IMR-90 (cell line): ENCODE results near the gene SEZ6L2. TPM values are rescaled to one million over a fixed set of nuclear protein-coding genes. Genes with fewer than 3 reads are reported as not detected.

Experiments
- ATAC-seq: fragments of 200-7000 bp; cut with Tn5 transposase; 2 replicates; pipeline ENCODE4 v1.9.1; 2020; ENCODE audit warnings: low read depth, mild to moderate bottlenecking, moderate library complexity
- BruUV-seq: library from RNA; stranded (reverse); fragments of 400-500 nt; replicated peaks from 2 replicates; lab custom pipeline; 2021; lab: Mats Ljungman, UMichigan
- CTCF ChIA-PET: fragments of 300-600 bp; formaldehyde crosslinking; extraction: SDS; loops from one replicate; lab custom pipeline; 2021; ENCODE audit warnings: antibody characterized with exemption; lab: Yijun Ruan, JAX
- POLR2A ChIA-PET: fragments of 300-600 bp; sonication (Branson Sonifier 250); formaldehyde crosslinking; loops from one replicate; lab custom pipeline; 2022; ENCODE audit warnings: antibody characterized with exemption; ENCODE audit not compliant: unreplicated experiment; lab: Charles Lee
- DNase-seq: peaks from one replicate; pipeline ENCODE4 v3.0.0; 2013
- H2AFZ ChIP-seq: replicated peaks from 2 replicates; pipeline ENCODE3; 2013; ENCODE audit warnings: low read length, mild to moderate bottlenecking; ENCODE audit not compliant: poor library complexity
- H2AK5ac ChIP-seq: 2 replicates; pipeline ENCODE4 v1.6.1; 2013; ENCODE audit warnings: low read depth, low read length, inconsistent platforms
- H2AK9ac ChIP-seq: replicated peaks from 2 replicates; pipeline ENCODE3; 2013; ENCODE audit warnings: mild to moderate bottlenecking, low read depth, low read length, moderate library complexity; ENCODE audit not compliant: poor library complexity
- H2BK120ac ChIP-seq: 2 replicates; pipeline ENCODE4 v1.6.1; 2013; ENCODE audit warnings: low read depth, low read length, inconsistent platforms
- H2BK15ac ChIP-seq: 3 replicates; pipeline ENCODE4 v1.6.1; 2013; ENCODE audit warnings: low read depth, low read length, inconsistent platforms
- H2BK20ac ChIP-seq: 2 replicates; pipeline ENCODE4 v1.6.1; 2013; ENCODE audit warnings: low read depth, mild to moderate bottlenecking, inconsistent platforms, low read length, moderate library complexity
- H2BK5ac ChIP-seq: 2 replicates; pipeline ENCODE4 v1.6.1; 2013; ENCODE audit warnings: mild to moderate bottlenecking, low read depth, low read length, inconsistent platforms; ENCODE audit not compliant: poor library complexity, severe bottlenecking
- H3K14ac ChIP-seq: replicated peaks from 2 replicates; pipeline ENCODE4 v1.6.1; 2013; ENCODE audit warnings: low read depth, low read length, inconsistent platforms
- H3K18ac ChIP-seq: 2 replicates; pipeline ENCODE4 v1.6.1; 2013; ENCODE audit warnings: low read depth, low read length, control low read depth
- H3K23ac ChIP-seq: 2 replicates; pipeline ENCODE4 v1.6.1; 2013; ENCODE audit warnings: low read depth, low read length, inconsistent platforms
- H3K27ac ChIP-seq: 2 replicates; pipeline ENCODE4 v1.5.1; 2013; ENCODE audit warnings: mild to moderate bottlenecking, control low read depth, low read length; ENCODE audit not compliant: insufficient read depth
- H3K27me3 ChIP-seq: 2 replicates; pipeline ENCODE4 v1.6.1; 2013; ENCODE audit warnings: low read length; ENCODE audit not compliant: control insufficient read depth, insufficient read depth
- H3K36me3 ChIP-seq: 2 replicates; pipeline ENCODE4 v1.6.1; 2013; ENCODE audit warnings: low read length, mixed read lengths; ENCODE audit not compliant: control insufficient read depth, insufficient read depth
- H3K4ac ChIP-seq: 2 replicates; pipeline ENCODE4 v1.6.1; 2013; ENCODE audit warnings: low read depth, low read length, inconsistent platforms
- H3K4me1 ChIP-seq: 2 replicates; pipeline ENCODE4 v1.6.1; 2013; ENCODE audit warnings: low read length, mixed read lengths; ENCODE audit not compliant: control insufficient read depth, insufficient read depth
- H3K4me2 ChIP-seq: 2 replicates; pipeline ENCODE4 v1.6.1; 2013; ENCODE audit warnings: low read depth, mild to moderate bottlenecking, control low read depth, low read length, moderate library complexity
- H3K4me3 ChIP-seq: 2 replicates; pipeline ENCODE4 v1.5.1; 2013; ENCODE audit warnings: low read depth, mild to moderate bottlenecking, control low read depth, low read length, moderate library complexity; ENCODE audit not compliant: insufficient read depth
- H3K56ac ChIP-seq: 2 replicates; pipeline ENCODE4 v1.6.1; 2013; ENCODE audit warnings: low read length, inconsistent platforms; ENCODE audit not compliant: insufficient read depth; ENCODE audit errors: extremely low read depth
- H3K79me1 ChIP-seq, 2 experiments: 2 replicates each; pipeline ENCODE4 v1.6.1; 2013; ENCODE audit warnings: low read length in 2 of 2, inconsistent platforms in 1 of 2, low read depth in 1 of 2
- H3K9ac ChIP-seq: 2 replicates; pipeline ENCODE4 v1.6.1; 2013; ENCODE audit warnings: low read depth, low read length, control low read depth
- H3K9me1 ChIP-seq: 2 replicates; pipeline ENCODE4 v1.6.1; 2013; ENCODE audit warnings: low read length, inconsistent platforms; ENCODE audit not compliant: insufficient read depth
- H3K9me3 ChIP-seq: 2 replicates; pipeline ENCODE4 v1.6.1; 2013; ENCODE audit warnings: low read length; ENCODE audit not compliant: control insufficient read depth, insufficient read depth
- H4K20me1 ChIP-seq: 2 replicates; pipeline ENCODE4 v1.6.1; 2013; ENCODE audit warnings: low read length, inconsistent platforms; ENCODE audit not compliant: insufficient read depth
- H4K5ac ChIP-seq: 2 replicates; pipeline ENCODE4 v1.6.1; 2013; ENCODE audit warnings: mild to moderate bottlenecking, low read depth, low read length, control low read depth
- H4K8ac ChIP-seq, 2 experiments: 2 replicates each; pipeline ENCODE4 v1.6.1; 2013; ENCODE audit warnings: low read depth in 2 of 2, low read length in 2 of 2, control low read depth in 1 of 2, inconsistent platforms in 1 of 2
- H4K91ac ChIP-seq: 2 replicates; pipeline ENCODE4 v1.6.1; 2013; ENCODE audit warnings: low read depth, low read length, inconsistent platforms; ENCODE audit not compliant: insufficient read depth
- BHLHE40 ChIP-seq: fragments of 150-350 bp; IDR thresholded peaks from 2 replicates; pipeline ENCODE4 v1.6.1; 2016; ENCODE audit warnings: mild to moderate bottlenecking, low read depth, low read length
- CEBPB ChIP-seq: IDR thresholded peaks from 2 replicates; pipeline ENCODE4 v1.6.1; 2012; ENCODE audit warnings: low read depth, low read length, improper control_type of control experiment
- CHD1 ChIP-seq: IDR thresholded peaks from 2 replicates; pipeline ENCODE4 v1.6.1; 2012; ENCODE audit warnings: low read depth, low read length, improper control_type of control experiment
- ELK1 ChIP-seq: fragments of 150-350 bp; IDR thresholded peaks from 2 replicates; pipeline ENCODE4 v1.6.1; 2016; ENCODE audit warnings: low read depth, mild to moderate bottlenecking, low read length, moderate library complexity, borderline replicate concordance
- FOS ChIP-seq: fragments of 150-350 bp; IDR thresholded peaks from 2 replicates; pipeline ENCODE4 v1.6.1; 2016; ENCODE audit warnings: low read depth, low read length
- MAFK ChIP-seq: IDR thresholded peaks from 2 replicates; pipeline ENCODE4 v1.6.1; 2012; ENCODE audit warnings: low read depth, low read length, improper control_type of control experiment
- MXI1 ChIP-seq: IDR thresholded peaks from 2 replicates; pipeline ENCODE4 v1.6.1; 2012; ENCODE audit warnings: low read depth, mild to moderate bottlenecking, low read length, moderate library complexity, borderline replicate concordance
- NFE2L2 ChIP-seq: fragments of 150-350 bp; IDR thresholded peaks from 2 replicates; pipeline ENCODE4 v1.6.1; 2016; ENCODE audit warnings: low read depth, mild to moderate bottlenecking, low read length
- RAD21 ChIP-seq: IDR thresholded peaks from 2 replicates; pipeline ENCODE4 v1.6.1; 2012; ENCODE audit warnings: low read length, improper control_type of control experiment
- RCOR1 ChIP-seq: IDR thresholded peaks from 2 replicates; pipeline ENCODE4 v1.6.1; 2012; ENCODE audit warnings: mild to moderate bottlenecking, low read length, improper control_type of control experiment; ENCODE audit not compliant: insufficient replicate concordance
- RFX5 ChIP-seq: IDR thresholded peaks from 2 replicates; pipeline ENCODE4 v1.8.0; 2012; ENCODE audit warnings: low read depth, mild to moderate bottlenecking, low read length, moderate library complexity
- SMC3 ChIP-seq: fragments of 150-350 bp; IDR thresholded peaks from 2 replicates; pipeline ENCODE4 v1.6.1; 2016; ENCODE audit warnings: low read depth, mild to moderate bottlenecking, antibody characterized with exemption, low read length, moderate library complexity
- WGBS, 2 experiments: methylation state at CpG; one replicate each; pipeline versions ENCODE4 v1.1.5 to v1.1.7; 2013; ENCODE audit warnings: missing lambda C conversion rate in 2 of 2; ENCODE audit not compliant: insufficient read length in 1 of 2; ENCODE audit errors: extremely low coverage in 2 of 2; 5-methylcytosine and 5-hydroxymethylcytosine counted together
- dilution Hi-C: fragments of 300-500 bp; cut with HindIII; formaldehyde crosslinking; loops from one replicate; pipeline ENCODE4 v1.14.3; 2018; ENCODE audit warnings: low sequenced_read_pairs; ENCODE audit not compliant: unreplicated experiment
- in situ Hi-C: fragments of 300-500 bp; cut with MboI; formaldehyde crosslinking; loops from 3 replicates; pipeline ENCODE4 v1.14.3; 2019; ENCODE audit warnings: low sequenced_read_pairs, inconsistent platforms, mixed read lengths
- intact Hi-C: fragments of 100-400 bp; cut with micrococcal nuclease; formaldehyde crosslinking; loops from 2 replicates; pipeline ENCODE4 v1.10.0; 2022
- polyA plus RNA-seq, 3 experiments: library from polyadenylated mRNA; depleted of rRNA; stranded (reverse); fragments of >200 nt; gene quantifications; 2 replicates each; pipeline ENCODE4 v1.2.3, GENCODE V29; 2012; ENCODE audit warnings: low replicate concordance in 1 of 3
- total RNA-seq: library from RNA; depleted of rRNA; stranded (reverse); fragments of >200 nt; gene quantifications from 2 replicates; pipeline ENCODE4 v1.2.3, GENCODE V29; 2012
- TF ChIP-seq, protein P1 (sequence below): conservative IDR thresholded peaks from 2 replicates; pipeline ENCODE4 v1.5.1; 2012; ENCODE audit warnings: mild to moderate bottlenecking, low read depth, low read length, improper control_type of control experiment
- TF ChIP-seq, protein P2 (sequence below): fragments of 150-350 bp; IDR thresholded peaks from 2 replicates; pipeline ENCODE4 v1.6.1; 2017; ENCODE audit warnings: mild to moderate bottlenecking, antibody characterized with exemption, low read length, low read depth

The SEZ6L2 gene
- total and polyA plus RNA-seq, 2 of the 4 experiments (the other 2 are of a cell fraction), result 0.72 to 10.5 TPM

DNA sequence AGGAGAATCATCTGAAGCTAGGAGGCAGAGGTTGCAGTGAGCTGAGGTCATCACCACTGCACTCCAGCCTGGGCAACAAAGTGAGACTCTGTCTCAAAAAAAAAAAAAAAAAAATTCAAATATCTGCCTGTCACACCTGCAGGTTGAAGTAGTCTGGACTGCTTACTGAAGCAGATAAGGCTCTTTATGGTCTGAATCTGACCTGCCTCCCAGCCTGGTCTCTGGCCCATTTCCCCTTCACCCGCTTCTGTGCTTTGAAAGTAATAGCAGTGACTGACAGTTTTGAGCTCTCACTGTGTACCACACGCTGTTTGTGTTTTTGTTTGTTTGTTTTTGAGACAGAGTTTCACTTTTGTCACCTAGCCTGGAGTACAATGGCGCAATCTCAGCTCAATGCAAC lies 5.8 kb downstream of the SEZ6L2 start:
- ATAC-seq, result no peak
- Histone ChIP-seq H3K4me2 (no peak overlapping the region), H2AFZ (no peak overlapping the region), H3K56ac (no peak overlapping the region), H3K23ac (no peak overlapping the region), H3K9ac (no peak overlapping the region), H3K27me3 (peaks cover 5% of the 10 kb centered on the region; the same call in 1 of the 2 replicates), H4K8ac (no peak overlapping the region), H3K4me1 (no peaks in the 10 kb centered on the region; the same call in 1 of the 2 replicates), H4K5ac (no peak overlapping the region), H2AK5ac (no peak overlapping the region), H2AK9ac (no peak overlapping the region), H3K79me1 (no peaks in the 10 kb centered on the region), H2BK20ac (no peak overlapping the region), H2BK15ac (no peak overlapping the region), H4K91ac (no peak overlapping the region), H2BK5ac (no peak overlapping the region), H3K4me3 (no peak overlapping the region), H3K9me1 (no peaks in the 10 kb centered on the region; the same call in 1 of the 2 replicates), H3K27ac (no peak overlapping the region), H2BK120ac (no peak overlapping the region), H3K4ac (no peak overlapping the region), H3K14ac (no peak overlapping the region), H4K20me1 (no peaks in the 10 kb centered on the region), H3K18ac (no peak overlapping the region), H3K36me3 (0 out of 2 replicates have a peak, but pooled peaks cover 2% of the 10 kb centered on the region), H3K9me3 (no peaks in the 10 kb centered on the region)
- in situ Hi-C loops, result no loop called here
- ChIA-PET POLR2A (no interaction called here), CTCF (no interaction called here)
- intact Hi-C loops, result no loop called here
- no CpG with 5 or more reads among the region's 3 CpGs for WGBS, 2 experiments
- BruUV-seq, result no TSS peak
- DNase-seq, result no peak
- dilution Hi-C loops, result no loop called here
- TF ChIP-seq SMC3, result no peak
- no peak for TF ChIP-seq FOS
- TF ChIP-seq MXI1, result no peak
- TF ChIP-seq, protein P1, sequence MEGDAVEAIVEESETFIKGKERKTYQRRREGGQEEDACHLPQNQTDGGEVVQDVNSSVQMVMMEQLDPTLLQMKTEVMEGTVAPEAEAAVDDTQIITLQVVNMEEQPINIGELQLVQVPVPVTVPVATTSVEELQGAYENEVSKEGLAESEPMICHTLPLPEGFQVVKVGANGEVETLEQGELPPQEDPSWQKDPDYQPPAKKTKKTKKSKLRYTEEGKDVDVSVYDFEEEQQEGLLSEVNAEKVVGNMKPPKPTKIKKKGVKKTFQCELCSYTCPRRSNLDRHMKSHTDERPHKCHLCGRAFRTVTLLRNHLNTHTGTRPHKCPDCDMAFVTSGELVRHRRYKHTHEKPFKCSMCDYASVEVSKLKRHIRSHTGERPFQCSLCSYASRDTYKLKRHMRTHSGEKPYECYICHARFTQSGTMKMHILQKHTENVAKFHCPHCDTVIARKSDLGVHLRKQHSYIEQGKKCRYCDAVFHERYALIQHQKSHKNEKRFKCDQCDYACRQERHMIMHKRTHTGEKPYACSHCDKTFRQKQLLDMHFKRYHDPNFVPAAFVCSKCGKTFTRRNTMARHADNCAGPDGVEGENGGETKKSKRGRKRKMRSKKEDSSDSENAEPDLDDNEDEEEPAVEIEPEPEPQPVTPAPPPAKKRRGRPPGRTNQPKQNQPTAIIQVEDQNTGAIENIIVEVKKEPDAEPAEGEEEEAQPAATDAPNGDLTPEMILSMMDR, result no peak
- no peak for TF ChIP-seq ELK1
- no peak for TF ChIP-seq RCOR1
- no peak for TF ChIP-seq MAFK
- no peak for TF ChIP-seq CHD1
- TF ChIP-seq BHLHE40, result no peak
- no peak for TF ChIP-seq NFE2L2
- no peak for TF ChIP-seq RAD21
- TF ChIP-seq RFX5, result no peak
- no peak for TF ChIP-seq CEBPB
- TF ChIP-seq, protein P2, sequence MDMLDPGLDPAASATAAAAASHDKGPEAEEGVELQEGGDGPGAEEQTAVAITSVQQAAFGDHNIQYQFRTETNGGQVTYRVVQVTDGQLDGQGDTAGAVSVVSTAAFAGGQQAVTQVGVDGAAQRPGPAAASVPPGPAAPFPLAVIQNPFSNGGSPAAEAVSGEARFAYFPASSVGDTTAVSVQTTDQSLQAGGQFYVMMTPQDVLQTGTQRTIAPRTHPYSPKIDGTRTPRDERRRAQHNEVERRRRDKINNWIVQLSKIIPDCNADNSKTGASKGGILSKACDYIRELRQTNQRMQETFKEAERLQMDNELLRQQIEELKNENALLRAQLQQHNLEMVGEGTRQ, result no peak
